ENCODE data around the gene TLCD3B.
"Not testable (repeated sequence)": the region's sequence is repeated elsewhere in the genome, so short reads cannot be mapped to it uniquely, and the experiment has no call there.

Gene TLCD3B

GRCh38 chr16:30025574-30025973 is 5.5 kb downstream of the TLCD3B start:
- DNase-seq (ENCODE audit: low read depth) = no peak

GRCh38 chr16:30025156-30025555 is 5.9 kb downstream of the TLCD3B start:
- DNase-seq (ENCODE audit: low read depth) = no peak

- no peak for DNase-seq (ENCODE audit: low read depth)
Observed at GRCh38 chr16:30024451-30024850, 6.6 kb downstream of the TLCD3B start.

- no peak for DNase-seq (ENCODE audit: low read depth)
Observed at GRCh38 chr16:30023586-30023985, 7.5 kb downstream of the TLCD3B start.

GRCh38 chr16:30022887-30023286 is 8.2 kb downstream of the TLCD3B start, which contains the start of gene C16orf92:
Gene C16orf92 (plus strand): TSS chr16:30023198. CDS start chr16:30023341, 143 bp downstream.
- DNase-seq (ENCODE audit: low read depth) = no peak

GRCh38 chr16:30018731-30019158 is 12.3 kb downstream of the TLCD3B start:
- DNase-seq (ENCODE audit: low read depth) = no peak

GRCh38 chr16:30017937-30018336 is 13.1 kb downstream of the TLCD3B start:
- not testable (repeated sequence) for DNase-seq (ENCODE audit: low read depth)

DNA sequence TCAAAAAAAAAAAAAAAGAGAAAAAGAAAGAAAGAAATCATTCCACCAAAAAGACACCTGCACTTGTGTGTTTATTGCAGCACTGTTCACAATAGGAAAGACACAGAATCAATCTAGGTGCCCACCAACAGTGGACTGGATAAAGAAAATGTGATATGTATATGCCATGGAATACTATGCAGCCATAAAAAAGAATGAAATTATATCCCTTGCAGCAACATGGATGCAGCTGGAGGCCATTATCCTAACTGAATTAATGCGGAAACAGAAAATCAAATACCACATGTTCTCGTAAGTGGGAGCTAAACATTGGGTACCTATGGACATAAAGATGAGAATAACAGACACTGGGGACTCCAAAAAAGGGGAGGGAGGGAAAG is 13.8 kb downstream of the TLCD3B start:
- DNase-seq (ENCODE audit: low read depth) = no peak

DNA sequence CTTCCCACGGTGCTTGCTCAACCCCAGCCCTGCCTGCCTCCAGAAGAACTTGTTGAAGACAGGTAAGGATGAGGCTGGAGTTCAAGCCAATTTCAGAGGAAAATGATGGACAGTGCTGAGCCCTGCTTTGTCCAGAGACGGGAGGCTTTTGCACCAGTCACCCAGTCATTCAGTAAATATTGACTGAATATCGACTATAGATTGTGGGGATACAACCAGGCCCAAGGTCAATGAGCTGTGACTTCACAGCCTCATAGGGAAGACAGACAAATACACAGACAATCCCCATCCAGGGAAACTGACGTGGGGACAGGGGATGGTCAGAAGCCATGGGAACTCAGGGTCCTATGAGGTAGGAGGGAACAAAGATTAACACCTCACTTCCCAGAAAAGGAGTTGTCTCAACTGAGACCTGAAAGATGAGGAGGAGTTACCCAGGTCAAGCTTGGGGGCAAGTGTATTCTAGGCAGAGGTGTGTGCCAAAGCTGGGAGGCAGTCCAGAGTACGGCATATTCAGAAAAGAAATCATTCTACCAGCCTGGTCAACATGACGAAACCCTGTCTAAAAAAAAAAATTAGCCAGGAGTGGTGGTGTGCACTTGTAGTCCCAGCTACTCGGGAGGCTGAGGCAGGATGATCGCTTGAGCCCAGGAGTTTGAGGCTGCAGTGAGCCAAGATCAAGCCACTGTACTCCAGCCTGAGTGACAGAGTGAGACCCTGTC is 14.4 kb downstream of the TLCD3B start:
- no peak for DNase-seq (ENCODE audit: low read depth)

DNA sequence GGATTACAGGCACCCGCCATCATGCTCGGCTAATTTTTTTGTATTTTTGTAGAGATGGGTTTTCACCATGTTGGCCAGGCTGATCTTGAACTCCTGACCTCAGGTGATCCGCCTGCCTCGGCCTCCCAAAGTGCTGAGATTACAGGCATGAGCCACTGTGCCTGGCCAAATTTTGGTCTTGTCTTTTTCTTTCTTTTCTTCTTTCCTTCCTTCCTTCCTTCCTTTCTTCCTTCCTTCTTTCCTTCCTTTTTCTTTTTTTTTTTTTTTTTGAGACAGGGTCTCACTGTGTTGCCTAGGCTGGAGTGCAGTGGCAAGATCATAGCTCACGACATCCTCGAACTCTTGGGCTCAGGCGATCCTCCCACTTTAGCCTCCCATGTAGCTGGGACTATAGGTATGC is 15.6 kb downstream of the TLCD3B start:
- DNase-seq (ENCODE audit: low read depth) = not testable (repeated sequence)

DNA sequence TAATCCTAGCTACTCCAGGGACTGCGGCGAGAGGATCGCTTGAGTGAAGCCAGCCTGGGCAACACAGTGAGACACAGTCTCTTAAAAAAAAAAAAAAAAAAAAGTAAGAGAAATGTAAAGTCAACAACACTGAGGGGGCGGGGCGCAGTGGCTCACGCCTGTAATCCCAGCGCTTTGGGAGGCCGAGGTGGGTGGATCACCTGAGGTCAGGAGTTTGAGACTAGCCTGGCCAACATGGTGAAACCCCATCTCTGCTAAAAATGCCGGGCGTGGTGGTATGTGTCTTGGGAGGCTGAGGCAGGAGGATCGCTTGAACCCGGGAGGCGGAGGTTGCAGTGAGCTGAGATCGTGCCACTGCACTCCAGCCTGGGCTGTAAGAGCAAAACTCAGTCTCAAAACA is 18.5 kb downstream of the TLCD3B start:
- DNase-seq (ENCODE audit: low read depth) = not testable (repeated sequence)

DNA sequence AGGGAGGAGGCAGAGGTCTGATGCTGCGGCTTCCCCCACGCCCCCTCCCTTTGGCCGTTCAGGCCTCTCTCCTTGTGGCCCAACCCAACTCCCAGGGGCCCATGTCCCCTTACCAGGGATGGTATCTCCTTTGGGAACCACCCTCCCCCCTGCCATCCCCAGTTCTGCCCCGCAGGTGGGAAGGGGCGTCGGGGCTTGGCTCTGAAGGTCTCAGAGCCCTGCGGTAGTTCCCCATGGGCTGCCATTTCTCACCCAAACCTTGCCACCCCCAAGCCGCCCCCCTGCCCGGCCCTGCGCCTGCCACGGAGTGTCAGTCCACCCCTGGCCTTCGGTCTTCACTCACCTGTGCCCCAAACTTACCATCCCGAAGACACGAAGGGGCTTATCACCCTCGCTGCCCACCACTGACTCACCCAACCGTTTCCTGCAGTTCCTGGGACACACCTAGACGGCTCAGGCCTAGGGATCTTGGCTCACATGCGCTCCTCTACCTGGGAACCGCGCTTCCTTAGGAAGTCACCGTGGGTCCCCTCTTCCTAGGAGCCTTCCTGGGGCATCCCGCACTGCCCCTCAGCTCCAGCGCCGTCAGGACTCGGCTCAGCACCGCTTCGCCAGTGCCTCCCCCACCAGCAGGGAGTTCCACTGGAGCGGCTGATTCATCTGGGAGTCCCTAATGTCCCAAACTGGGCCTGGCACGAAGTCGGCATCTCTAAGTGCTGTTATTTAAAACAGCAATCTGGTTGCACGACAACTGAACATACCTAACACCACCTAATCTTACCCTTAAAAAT is 19.2 kb downstream of the TLCD3B start:
- no peak for DNase-seq (ENCODE audit: low read depth)

DNA sequence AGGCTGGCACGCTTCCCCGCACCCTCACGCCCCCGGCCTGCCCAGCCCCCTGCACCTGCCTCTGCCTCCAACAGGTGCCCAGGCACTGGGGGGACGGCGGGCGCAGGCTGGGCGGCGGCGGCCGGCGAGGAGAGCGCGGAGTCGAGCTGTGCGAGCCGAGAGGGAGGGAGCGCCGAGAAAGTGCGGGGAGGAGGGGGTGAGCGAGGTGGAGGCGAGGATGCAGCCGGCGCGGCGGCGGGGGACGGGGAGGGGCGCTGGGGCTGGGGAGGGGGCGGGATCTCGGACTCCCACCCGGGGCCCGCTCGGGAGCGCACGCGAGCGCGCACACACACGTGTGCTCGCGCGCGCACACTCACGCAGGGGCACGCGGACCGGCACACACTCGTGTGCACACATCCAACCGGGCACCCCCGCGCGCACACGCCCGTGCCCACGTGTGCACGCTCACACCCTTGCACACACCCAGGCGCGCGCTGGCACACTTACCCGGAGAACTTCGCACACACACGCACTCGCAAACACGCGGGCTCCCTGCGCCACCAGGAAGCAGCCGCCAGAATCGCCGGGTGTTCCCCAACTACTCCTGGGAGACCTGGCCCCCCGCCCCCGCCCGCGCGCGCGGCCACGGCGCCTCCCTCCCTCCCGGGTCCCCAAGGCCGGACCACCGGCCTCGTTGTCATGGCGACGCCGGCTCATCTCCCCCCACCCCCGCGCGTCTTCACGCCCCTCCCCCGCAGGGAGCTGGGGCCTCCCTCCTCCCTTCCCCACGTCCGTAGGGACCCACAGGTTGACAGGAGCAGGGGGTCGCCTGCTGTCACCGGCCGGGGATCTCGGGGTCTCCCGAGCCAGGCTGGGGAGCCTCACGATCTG is 20.0 kb downstream of the TLCD3B start, which contains the start of gene DOC2A:
Gene DOC2A, minus strand, starts transcription at position 184 of the 870 bp plus-strand sequence. CDS start 805 bp downstream, outside the sequence.
- DNase-seq (ENCODE audit: low read depth) = no peak

GRCh38 chr16:30009990-30010843 is 20.9 kb downstream of the TLCD3B start:
- no peak for DNase-seq (ENCODE audit: low read depth)

GRCh38 chr16:30009085-30009862 is 21.8 kb downstream of the TLCD3B start:
- DNase-seq (ENCODE audit: low read depth) = no peak

- DNase-seq (ENCODE audit: low read depth) = no peak
Observed at GRCh38 chr16:30007378-30007895, 23.6 kb downstream of the TLCD3B start.

GRCh38 chr16:30006659-30007377 is 24.3 kb downstream of the TLCD3B start:
- no peak for DNase-seq (ENCODE audit: low read depth)

DNA sequence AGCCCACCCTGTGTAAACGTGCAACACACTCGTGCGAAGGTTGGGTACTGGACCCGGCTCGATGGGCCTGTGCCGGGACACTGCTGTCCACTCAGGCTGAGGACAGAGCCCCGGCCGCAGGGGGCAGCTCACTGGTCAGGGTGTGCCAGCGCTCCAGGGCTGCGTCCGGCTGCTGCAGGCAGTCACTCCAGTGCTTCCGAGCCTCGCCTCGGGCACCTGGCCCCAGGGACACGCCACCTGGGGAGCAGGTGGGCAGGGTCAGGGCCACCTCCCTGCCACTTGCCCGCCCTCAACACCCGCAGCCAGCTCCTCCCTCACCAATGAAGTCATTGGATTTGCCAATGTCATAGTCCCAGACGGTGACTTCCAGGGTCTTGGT is 25.0 kb downstream of the TLCD3B start:
- DNase-seq (ENCODE audit: low read depth) = no peak

- DNase-seq (ENCODE audit: low read depth) = no peak
Observed at GRCh38 chr16:30005341-30006094, 25.6 kb downstream of the TLCD3B start.

Measured in HS-27A (cell line).